Subcutaneous adipose tissue (tissue), 4 donors: ENCODE data around the gene SMIM24. TPM values are rescaled to one million over a fixed set of nuclear protein-coding genes. Genes with fewer than 3 reads are reported as not detected.

Experiments used
- total RNA-seq, 4 donors: library from RNA; depleted of rRNA; stranded (reverse); fragments of >200 nt; gene quantifications; one replicate each; pipeline ENCODE4 v1.1.0, GENCODE V29; 2016
- TF ChIP-seq, protein P1 (sequence below): fragments of 450-650 bp; IDR thresholded peaks from one replicate; pipeline ENCODE4 v1.5.1; 2016; ENCODE audit warnings: low read depth, mild to moderate bottlenecking, control low read depth, antibody characterized with exemption, moderate library complexity

SMIM24 gene
- total RNA-seq, 4 donors from 2014 or later, result not detected

DNA sequence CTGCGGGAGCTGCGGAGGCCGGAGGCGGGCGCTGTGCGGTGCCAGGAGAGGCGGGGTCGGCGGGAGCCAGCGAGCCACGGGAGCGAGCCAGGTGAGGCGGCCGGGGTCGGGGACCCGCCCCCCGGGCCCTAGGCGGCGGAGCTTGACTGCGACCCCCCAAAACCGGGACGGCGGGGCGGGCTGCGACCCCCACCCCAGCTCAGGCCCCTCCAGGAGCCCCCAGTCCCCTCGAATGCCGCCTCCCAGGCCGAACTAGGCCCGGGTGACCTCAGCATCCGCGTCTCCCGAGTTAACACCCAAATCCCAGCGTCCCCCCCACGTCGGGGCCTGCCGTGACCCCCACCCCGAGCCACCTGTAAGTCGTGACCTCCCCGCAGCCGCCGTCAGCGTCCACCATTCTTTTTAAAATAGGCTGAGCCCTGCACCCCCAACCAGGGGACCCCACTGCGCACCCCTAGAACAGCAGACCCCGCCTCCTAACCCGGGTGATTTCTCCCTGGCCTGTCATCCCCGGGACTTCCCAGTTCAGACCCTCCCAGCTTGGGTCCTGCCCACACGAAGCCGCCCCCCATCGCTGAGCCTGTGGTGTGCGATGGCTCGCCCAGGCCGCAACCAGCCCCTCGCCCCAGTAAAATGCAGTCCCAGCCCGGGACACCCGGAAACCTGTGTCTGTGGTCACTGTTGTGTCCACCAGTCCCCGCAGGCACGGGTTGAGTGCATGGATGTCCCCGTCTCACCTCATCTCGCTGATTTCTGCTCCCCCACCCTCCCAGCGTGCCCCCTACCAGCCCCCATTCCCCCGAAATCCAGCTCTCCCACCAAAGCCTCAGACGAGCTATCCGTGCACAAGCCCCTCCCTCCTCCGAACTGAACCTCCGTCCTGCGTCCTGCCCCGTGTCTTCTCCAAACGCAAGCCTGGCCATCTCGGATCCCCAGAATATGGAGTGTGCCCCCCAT is 26.3 kb upstream of the SMIM24 start:
- TF ChIP-seq, protein P1, sequence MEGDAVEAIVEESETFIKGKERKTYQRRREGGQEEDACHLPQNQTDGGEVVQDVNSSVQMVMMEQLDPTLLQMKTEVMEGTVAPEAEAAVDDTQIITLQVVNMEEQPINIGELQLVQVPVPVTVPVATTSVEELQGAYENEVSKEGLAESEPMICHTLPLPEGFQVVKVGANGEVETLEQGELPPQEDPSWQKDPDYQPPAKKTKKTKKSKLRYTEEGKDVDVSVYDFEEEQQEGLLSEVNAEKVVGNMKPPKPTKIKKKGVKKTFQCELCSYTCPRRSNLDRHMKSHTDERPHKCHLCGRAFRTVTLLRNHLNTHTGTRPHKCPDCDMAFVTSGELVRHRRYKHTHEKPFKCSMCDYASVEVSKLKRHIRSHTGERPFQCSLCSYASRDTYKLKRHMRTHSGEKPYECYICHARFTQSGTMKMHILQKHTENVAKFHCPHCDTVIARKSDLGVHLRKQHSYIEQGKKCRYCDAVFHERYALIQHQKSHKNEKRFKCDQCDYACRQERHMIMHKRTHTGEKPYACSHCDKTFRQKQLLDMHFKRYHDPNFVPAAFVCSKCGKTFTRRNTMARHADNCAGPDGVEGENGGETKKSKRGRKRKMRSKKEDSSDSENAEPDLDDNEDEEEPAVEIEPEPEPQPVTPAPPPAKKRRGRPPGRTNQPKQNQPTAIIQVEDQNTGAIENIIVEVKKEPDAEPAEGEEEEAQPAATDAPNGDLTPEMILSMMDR, result no peak

DNA sequence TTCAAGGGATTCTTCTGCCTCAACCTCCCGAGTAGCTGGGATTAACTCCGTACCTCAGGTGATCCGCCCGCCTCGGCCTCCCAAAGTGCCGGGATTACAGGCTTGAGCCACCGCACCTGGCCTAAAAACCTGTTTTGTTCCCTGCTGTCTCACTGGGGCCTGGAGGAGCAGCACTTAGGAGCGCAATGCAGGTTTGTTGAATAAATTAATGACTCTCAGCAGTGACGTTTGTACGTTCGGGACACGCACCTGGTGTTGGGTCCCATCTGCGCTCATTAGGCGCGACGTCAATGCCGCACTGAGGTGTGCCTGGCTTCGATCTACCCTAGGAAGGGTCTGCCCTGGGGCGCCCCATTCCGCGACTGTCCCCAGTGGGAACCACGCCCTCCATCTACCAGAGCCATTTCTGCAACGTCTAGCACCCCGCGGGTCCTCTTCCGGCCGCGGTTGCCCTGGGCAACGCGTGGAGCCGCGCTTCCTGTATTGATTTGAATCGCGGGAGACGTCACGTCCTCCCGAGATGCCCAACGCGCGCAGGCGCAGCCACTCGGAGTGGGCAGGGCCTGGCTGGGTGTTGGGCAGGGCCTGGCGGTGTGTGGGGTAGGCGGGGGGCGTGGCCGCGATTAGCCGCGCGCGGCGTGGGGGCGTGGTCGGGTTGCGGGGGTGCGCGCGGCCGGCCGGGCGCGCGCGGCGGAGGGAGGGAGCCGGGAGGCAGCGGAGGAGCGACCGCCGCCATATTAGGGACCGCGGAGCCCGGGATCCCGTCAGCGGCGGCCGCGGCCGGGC is 25.5 kb upstream of the SMIM24 start, which contains the start of gene FZR1:
Gene FZR1, plus strand, starts transcription at position 714 of the 786 bp plus-strand sequence. CDS start 16,679 bp downstream, outside the sequence.
- TF ChIP-seq, protein P1, result no peak

DNA sequence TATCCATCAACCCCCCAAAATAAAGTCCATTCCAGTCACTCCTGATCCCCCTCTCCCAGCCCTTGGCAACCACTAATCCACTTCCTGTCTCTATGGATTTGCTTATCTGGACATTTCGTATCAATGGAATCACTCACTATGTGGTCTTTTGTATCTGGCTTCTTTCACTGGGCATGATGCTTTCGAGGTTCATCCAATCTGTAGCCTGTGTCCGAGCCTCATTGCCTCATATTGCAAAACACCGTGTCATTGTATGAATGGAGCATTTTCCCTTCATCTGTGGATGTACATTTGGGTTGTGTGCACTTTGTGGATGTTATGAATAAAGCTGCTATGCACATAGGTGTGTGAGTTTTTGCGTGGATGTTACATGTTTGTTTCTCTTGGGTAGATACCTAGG is 24.4 kb upstream of the SMIM24 start:
- TF ChIP-seq, protein P1, result no peak

DNA sequence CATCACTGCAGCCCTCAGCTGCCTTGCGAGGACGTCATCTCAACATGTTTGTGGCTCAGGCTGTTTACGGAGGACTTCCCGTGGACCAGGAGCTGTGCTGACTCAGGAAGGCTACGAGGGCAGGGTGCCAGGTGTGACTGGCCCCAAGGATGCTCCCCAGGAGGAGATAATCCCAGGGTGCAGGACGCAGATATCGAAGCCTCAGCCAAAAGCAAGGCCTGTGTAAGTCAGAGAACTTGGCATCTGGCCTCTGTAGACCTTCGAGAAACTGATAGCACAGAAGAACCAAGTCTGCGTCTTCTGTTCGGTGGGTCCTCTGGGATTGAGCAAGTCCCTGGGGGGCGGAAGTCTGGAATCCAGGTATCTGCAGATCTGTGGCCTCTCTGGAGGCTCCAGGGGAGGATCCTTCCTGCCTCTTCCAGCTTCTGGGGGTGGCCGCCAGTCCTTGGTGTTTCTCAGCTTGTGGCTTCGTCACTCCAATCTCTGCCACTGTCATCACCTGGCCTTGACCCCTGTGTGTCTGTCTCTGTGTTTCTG is 22.8 kb upstream of the SMIM24 start:
- TF ChIP-seq, protein P1, result no peak

DNA sequence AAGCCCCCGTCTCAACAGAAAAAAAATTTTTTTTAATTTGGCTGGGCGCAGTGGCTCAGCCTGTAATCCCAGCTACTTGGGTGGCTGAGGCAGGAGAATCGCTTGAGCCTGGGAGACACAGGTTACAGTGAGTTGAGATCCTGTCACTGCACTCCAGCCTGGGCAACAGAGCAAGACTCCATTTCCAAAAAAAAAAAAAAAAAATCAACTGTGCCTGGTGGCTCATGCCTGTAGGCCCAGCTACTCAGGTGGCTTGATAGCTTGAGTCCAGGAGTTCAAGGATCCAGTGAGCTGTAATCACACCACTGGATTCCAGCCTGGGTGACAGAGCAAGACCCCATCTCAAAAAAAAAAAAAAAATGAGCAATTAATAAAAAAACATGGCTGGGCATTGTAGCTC is 21.5 kb upstream of the SMIM24 start:
- TF ChIP-seq, protein P1, result no peak

DNA sequence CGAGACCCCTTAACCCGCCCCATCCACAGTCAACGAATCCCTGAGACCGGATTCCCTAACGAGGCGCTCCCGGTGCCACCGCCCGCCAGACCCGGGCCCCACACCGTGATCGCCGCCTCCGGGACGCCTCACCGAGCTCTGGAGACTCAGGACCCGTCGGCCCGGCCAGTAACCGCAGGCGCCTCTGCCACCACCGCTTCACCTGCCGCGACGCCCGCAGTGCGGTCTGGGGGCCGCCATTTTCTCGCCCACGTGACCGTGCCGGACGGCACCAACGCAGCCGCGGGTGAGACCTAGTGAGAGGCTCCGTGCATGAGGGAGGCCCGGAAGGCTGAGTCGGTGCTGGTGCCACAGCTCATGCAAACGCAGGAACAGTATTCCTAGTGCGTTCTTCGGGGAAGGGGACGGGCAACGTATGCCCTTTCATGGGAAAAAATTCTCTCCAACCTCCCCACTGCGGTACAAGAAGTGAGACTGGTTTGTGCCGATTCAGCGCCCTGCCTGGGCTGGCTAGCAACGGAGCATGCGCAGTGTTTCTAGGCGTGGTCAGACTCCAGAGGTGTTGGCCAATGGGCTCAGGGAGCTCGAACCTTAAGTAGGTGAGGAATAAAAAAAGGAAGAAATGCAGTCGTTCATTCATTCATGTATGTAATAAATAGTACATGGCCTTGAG is 20.2 kb upstream of the SMIM24 start, which contains the start of gene DOHH:
Gene DOHH, minus strand, starts transcription at position 246 of the 673 bp plus-strand sequence. CDS start 3,860 bp downstream, outside the sequence.
- TF ChIP-seq, protein P1, result no peak
